ENCODE measurements around the gene RAB1A. TPM values are rescaled to one million over a fixed set of nuclear protein-coding genes. Genes with fewer than 3 reads are reported as not detected.
A peak's percentile ranks its signal among the peaks of the same experiment; 100 is the strongest.

The RAB1A gene
- total and polyA plus RNA-seq, 2 of the 13 experiments (the other 11 are each of a cell fraction or from before 2014, with no cell fraction given): 206 to 226 TPM

DNA sequence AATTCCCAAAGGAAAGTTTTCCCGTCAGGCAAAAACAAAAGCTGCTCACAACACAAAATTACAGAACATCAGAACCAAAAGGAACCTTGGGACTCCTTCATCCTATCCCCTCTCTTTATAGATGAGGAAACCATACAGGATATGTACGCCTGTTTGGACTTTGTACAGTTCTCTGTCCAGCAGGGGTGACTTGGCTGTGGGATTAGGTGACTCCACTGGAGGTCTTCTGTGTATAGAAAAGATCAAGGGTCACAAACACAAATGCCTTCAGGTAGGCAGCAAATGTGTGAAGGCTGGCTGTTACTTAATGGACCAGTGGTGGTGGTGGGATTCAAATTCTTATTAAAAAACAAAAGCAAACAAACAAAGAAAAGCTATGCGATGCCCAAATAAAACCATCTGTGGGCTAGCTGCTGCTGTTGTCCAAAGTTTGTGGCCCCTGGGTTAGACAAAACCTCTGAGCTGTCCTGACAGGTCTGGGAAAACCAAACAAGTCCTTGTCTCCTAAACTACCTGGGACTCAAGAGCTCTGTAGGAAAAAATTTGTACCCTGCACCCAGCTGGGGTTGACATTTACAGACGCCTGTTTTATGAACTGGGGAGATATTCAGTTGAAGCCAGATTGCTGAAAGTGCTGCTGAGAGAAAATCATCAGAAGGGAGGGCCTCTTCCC, 75.0 kb downstream of the RAB1A start (continued):
- TF ChIP-seq, protein P1, sequence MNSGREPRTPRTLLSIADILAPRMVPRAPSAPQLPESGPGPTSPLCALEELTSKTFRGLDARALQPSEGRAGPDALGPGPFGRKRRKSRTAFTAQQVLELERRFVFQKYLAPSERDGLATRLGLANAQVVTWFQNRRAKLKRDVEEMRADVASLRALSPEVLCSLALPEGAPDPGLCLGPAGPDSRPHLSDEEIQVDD (CRISPR knock-in tag; IDR thresholded peaks at IDR 0.05; ENCODE audit: borderline replicate concordance): no peak
- TF ChIP-seq, protein P2, sequence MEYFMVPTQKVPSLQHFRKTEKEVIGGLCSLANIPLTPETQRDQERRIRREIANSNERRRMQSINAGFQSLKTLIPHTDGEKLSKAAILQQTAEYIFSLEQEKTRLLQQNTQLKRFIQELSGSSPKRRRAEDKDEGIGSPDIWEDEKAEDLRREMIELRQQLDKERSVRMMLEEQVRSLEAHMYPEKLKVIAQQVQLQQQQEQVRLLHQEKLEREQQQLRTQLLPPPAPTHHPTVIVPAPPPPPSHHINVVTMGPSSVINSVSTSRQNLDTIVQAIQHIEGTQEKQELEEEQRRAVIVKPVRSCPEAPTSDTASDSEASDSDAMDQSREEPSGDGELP (IDR thresholded peaks at IDR 0.05; ENCODE audit: borderline replicate concordance, low read depth): 0 out of 2 replicates have a peak, but pooled peaks have one; percentile 14
- no peak for TF ChIP-seq ETV6 (CRISPR knock-in tag; conservative IDR thresholded peaks at IDR 0.05)
- TF ChIP-seq, protein P3, sequence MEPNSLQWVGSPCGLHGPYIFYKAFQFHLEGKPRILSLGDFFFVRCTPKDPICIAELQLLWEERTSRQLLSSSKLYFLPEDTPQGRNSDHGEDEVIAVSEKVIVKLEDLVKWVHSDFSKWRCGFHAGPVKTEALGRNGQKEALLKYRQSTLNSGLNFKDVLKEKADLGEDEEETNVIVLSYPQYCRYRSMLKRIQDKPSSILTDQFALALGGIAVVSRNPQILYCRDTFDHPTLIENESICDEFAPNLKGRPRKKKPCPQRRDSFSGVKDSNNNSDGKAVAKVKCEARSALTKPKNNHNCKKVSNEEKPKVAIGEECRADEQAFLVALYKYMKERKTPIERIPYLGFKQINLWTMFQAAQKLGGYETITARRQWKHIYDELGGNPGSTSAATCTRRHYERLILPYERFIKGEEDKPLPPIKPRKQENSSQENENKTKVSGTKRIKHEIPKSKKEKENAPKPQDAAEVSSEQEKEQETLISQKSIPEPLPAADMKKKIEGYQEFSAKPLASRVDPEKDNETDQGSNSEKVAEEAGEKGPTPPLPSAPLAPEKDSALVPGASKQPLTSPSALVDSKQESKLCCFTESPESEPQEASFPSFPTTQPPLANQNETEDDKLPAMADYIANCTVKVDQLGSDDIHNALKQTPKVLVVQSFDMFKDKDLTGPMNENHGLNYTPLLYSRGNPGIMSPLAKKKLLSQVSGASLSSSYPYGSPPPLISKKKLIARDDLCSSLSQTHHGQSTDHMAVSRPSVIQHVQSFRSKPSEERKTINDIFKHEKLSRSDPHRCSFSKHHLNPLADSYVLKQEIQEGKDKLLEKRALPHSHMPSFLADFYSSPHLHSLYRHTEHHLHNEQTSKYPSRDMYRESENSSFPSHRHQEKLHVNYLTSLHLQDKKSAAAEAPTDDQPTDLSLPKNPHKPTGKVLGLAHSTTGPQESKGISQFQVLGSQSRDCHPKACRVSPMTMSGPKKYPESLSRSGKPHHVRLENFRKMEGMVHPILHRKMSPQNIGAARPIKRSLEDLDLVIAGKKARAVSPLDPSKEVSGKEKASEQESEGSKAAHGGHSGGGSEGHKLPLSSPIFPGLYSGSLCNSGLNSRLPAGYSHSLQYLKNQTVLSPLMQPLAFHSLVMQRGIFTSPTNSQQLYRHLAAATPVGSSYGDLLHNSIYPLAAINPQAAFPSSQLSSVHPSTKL (CRISPR knock-in tag; IDR thresholded peaks at IDR 0.05): peak; percentile 79
- TF ChIP-seq ZNF784 (CRISPR knock-in tag; IDR thresholded peaks at IDR 0.05; ENCODE audit: borderline replicate concordance): no peak
- TF ChIP-seq, protein P4, sequence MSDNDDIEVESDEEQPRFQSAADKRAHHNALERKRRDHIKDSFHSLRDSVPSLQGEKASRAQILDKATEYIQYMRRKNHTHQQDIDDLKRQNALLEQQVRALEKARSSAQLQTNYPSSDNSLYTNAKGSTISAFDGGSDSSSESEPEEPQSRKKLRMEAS (IDR thresholded peaks at IDR 0.05): peak; percentile 23; the same call in 1 of the 2 replicates
- no peak for TF ChIP-seq HCFC1 (IDR thresholded peaks at IDR 0.05; ENCODE audit: low read depth, low read length)
- TF ChIP-seq SMC3 (IDR thresholded peaks at IDR 0.05; ENCODE audit: low read length): no peak
- TF ChIP-seq, protein P5, sequence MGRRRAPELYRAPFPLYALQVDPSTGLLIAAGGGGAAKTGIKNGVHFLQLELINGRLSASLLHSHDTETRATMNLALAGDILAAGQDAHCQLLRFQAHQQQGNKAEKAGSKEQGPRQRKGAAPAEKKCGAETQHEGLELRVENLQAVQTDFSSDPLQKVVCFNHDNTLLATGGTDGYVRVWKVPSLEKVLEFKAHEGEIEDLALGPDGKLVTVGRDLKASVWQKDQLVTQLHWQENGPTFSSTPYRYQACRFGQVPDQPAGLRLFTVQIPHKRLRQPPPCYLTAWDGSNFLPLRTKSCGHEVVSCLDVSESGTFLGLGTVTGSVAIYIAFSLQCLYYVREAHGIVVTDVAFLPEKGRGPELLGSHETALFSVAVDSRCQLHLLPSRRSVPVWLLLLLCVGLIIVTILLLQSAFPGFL (CRISPR knock-in tag; IDR thresholded peaks at IDR 0.05): no peak
- TF ChIP-seq ZNF282 (IDR thresholded peaks at IDR 0.05; ENCODE audit: partially characterized antibody): no peak
- no peak for TF ChIP-seq ZNF143 (CRISPR knock-in tag; IDR thresholded peaks at IDR 0.05)
- TF ChIP-seq, protein P6, sequence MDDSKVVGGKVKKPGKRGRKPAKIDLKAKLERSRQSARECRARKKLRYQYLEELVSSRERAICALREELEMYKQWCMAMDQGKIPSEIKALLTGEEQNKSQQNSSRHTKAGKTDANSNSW (CRISPR knock-in tag; IDR thresholded peaks at IDR 0.05; ENCODE audit: borderline replicate concordance): no peak
- no peak for TF ChIP-seq ZNF367 (CRISPR knock-in tag; IDR thresholded peaks at IDR 0.05; ENCODE audit: borderline replicate concordance)
- no peak for TF ChIP-seq SNAPC4 (CRISPR knock-in tag; IDR thresholded peaks at IDR 0.05)
- TF ChIP-seq ZNF530 (CRISPR knock-in tag; IDR thresholded peaks at IDR 0.05; ENCODE audit: low read depth): no peak
